Stimulated activated memory B cell treated with anti-CD40 and anti-IgM and Interleukin-4, amounts not matched to agents 10 μg/mL and 1 μg/mL and 100 μg/mL, for 72 hours (primary cell): Measurements from ENCODE around the gene DET1.
"Not testable (repeated sequence)": the region's sequence is repeated elsewhere in the genome, so short reads cannot be mapped to it uniquely, and the experiment has no call there.

Experiments used
- ATAC-seq: fragments of 150-1000 bp; cut with Tn5 transposase; 2 replicates; pipeline ENCODE4 v1.10.0; 2021
- H3K27ac Mint-ChIP-seq: one replicate; pipeline ENCODE4 v1.8.0; 2022; ENCODE audit warnings: mild to moderate bottlenecking, mixed read lengths
- H3K27me3 Mint-ChIP-seq: one replicate; pipeline ENCODE4 v1.8.0; 2022; ENCODE audit warnings: mixed read lengths
- H3K36me3 Mint-ChIP-seq: one replicate; pipeline ENCODE4 v1.8.0; 2022; ENCODE audit warnings: mixed read lengths
- H3K4me1 Mint-ChIP-seq: one replicate; pipeline ENCODE4 v1.8.0; 2022; ENCODE audit warnings: mixed read lengths
- H3K4me3 Mint-ChIP-seq: one replicate; pipeline ENCODE4 v1.8.0; 2022; ENCODE audit warnings: mild to moderate bottlenecking, moderate library complexity, mixed read lengths
- H3K9me3 Mint-ChIP-seq: one replicate; pipeline ENCODE4 v1.8.0; 2022; ENCODE audit warnings: mixed read lengths

Gene DET1

DNA sequence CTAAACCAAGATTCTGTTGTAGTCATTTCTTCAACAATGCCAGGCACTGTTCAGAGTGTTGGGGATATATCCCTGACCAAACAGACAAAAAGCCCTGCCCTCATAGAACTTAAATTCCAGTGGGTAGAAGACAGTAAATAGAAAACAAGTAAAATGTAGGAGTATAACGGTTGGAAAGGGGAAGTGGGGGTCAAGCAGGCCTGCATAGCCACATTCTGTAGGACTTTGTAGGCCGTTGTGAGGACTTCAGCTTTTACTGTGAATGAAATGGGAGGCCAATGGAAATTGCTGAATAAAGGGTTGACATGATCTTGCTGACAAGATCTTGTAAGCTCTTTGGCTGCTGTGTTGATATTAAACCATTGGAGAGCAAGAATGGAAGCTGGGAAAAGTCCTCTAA lies 77.2 kb downstream of the DET1 start:
- H3K9me3 Mint-ChIP-seq = no peaks in the 10 kb centered on the region
- peaks cover 12% of the 10 kb centered on the region for H3K36me3 Mint-ChIP-seq
- peaks cover 36% of the 10 kb centered on the region for H3K4me1 Mint-ChIP-seq
- no peak overlapping the region for H3K27ac Mint-ChIP-seq
- no peaks in the 10 kb centered on the region for H3K27me3 Mint-ChIP-seq
- no peak for ATAC-seq
- H3K4me3 Mint-ChIP-seq = no peak overlapping the region

DNA sequence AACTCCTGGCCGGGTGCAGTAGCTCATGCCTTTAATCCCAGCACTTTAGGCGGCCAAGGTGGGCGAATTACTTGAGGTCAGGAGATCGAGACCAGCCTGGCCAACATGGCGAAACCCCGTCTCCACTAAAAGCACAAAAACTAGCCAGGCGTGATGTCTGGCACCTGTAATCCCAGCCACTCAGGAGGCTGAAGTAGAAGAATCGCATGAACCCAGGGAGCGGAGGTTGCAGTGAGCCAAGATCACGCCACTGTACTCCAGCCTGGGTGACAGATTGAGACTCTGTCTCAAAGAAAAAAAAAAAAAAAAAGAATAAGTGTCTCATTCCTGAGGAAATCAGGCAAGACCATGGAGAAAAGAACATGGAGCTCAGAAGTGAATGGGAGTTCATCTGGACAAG lies 77.8 kb downstream of the DET1 start:
- Mint-ChIP-seq H3K4me1 (peaks cover 36% of the 10 kb centered on the region), H3K4me3 (peak overlapping the region; percentile 94), H3K36me3 (peaks cover 18% of the 10 kb centered on the region), H3K27ac (peak overlapping the region; percentile 99)
- not testable (repeated sequence) for ATAC-seq, H3K27me3 Mint-ChIP-seq, H3K9me3 Mint-ChIP-seq

DNA sequence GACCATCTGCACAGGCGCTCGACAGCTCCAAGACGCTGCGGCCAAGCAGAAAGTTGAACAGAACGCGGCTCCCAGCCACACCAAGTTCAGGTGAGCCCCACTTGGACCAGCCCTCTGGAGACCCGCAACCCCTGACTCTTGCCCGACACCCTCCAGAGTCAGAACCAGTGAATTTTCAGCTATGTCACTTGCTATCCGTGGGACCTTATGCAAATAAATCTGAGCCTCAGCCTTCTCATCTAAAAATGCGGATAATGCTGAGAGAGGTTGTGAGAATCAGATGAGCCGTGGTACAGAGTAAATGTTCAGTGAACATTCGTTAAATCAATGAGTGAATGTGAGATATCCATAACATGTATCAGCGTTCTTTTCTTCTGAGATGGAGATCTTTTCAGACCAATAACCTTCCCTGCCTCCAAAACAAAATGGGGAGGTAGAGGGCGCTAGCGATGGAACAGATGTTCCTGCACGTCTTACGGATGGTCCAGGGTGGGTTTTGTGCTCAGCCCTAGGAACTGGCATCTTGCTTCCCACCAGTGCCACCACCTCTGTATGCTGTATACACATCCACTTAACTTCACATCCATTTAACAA lies 78.4 kb downstream of the DET1 start:
- Mint-ChIP-seq H3K4me1 (peaks cover 36% of the 10 kb centered on the region), H3K27ac (peak overlapping the region; percentile 99), H3K27me3 (no peaks in the 10 kb centered on the region), H3K4me3 (peak overlapping the region; percentile 94), H3K36me3 (peaks cover 25% of the 10 kb centered on the region), H3K9me3 (no peaks in the 10 kb centered on the region)
- ATAC-seq = no peak

- Mint-ChIP-seq H3K27ac (peak within 1 kb of the TSS; percentile 99), H3K27me3 (no peaks in the 10 kb centered on the region), H3K9me3 (no peaks in the 10 kb centered on the region), H3K4me1 (peaks cover 34% of the 10 kb centered on the region), H3K36me3 (peaks cover 22% of the 10 kb centered on the region), H3K4me3 (peak within 1 kb of the TSS; percentile 94)
- ATAC-seq = peak; percentile 95
Observed at GRCh38 chr15:88467073-88467934, 79.2 kb downstream of the DET1 start, which contains the start of the genes MRPL46 and MRPS11. TSS of gene MRPL46 (minus strand) at chr15:88467388. CDS start at chr15:88467377, 11 bp downstream. TSS of gene MRPS11 (plus strand) at chr15:88467708. CDS start at chr15:88467718, 10 bp downstream.

DNA sequence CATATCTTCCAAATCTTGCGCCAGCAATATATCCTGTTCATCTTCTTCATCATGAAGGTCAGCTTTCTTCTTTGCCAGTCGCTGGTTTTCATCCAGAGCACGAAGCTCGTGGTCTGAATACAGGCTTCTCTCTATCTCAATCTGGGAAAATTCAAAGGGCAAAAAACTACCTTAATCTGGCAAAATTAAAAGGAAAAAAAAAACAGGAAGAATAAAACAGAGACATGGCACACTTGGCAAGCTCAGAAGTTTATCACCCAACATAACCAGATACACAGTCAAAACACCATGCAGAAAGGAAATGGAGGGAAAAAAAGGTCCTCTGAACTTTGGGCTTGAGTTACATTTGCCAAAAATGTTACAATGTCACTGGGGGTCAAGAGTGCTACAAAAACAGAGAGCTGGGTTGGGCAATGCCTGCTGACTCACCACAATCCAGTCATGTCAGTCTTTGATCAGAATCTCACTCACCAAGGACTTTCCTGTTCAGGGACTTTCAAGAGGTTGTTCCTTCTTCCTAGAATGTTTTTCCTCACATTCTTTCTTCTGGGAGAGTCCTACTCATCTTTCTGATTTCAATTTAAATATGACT lies 80.8 kb downstream of the DET1 start:
- Mint-ChIP-seq H3K36me3 (peaks cover 28% of the 10 kb centered on the region), H3K27me3 (no peaks in the 10 kb centered on the region), H3K4me3 (no peak overlapping the region), H3K4me1 (peaks cover 26% of the 10 kb centered on the region), H3K9me3 (no peaks in the 10 kb centered on the region), H3K27ac (no peak overlapping the region)
- ATAC-seq = no peak

GRCh38 chr15:88463870-88464532 lies 82.5 kb downstream of the DET1 start:
- Mint-ChIP-seq H3K27ac (no peak overlapping the region), H3K27me3 (no peaks in the 10 kb centered on the region), H3K4me3 (no peak overlapping the region), H3K36me3 (peaks cover 37% of the 10 kb centered on the region), H3K4me1 (peaks cover 26% of the 10 kb centered on the region), H3K9me3 (no peaks in the 10 kb centered on the region)
- ATAC-seq = no peak
